ENCODE data around the gene FNBP1L. TPM values are rescaled to one million over a fixed set of nuclear protein-coding genes. Genes with fewer than 3 reads are reported as not detected.

FNBP1L gene
- total and polyA plus RNA-seq, 2 donors (not counting 1 experiment from before 2014, with no cell fraction given), result 0.86 to 5.4 TPM

- WGBS (ENCODE audit: insufficient coverage), result 97% methylated on average over 22 of the region's 23 CpGs
- Histone ChIP-seq H3K9ac (ENCODE audit: low read length) (no peak overlapping the region), H3K4me1 (ENCODE audit: control insufficient read depth in 2 of 2, insufficient read depth in 2 of 2, low read length in 2 of 2) (no peaks in the 10 kb centered on the region), H4K20me1 (ENCODE audit: control insufficient read depth, insufficient read depth, low read length, poor library complexity, severe bottlenecking) (no peaks in the 10 kb centered on the region), H3K4me2 (replicated peaks; ENCODE audit: low read depth, low read length, poor library complexity, severe bottlenecking) (no peak overlapping the region), H3K27ac (ENCODE audit: low read length in 2 of 2) (no peak overlapping the region), H3K4me3 (ENCODE audit: control extremely low read depth in 1 of 5, extremely low read depth in 1 of 5, insufficient read depth in 1 of 5, low read depth in 2 of 5, low read length in 4 of 5) (no peak overlapping the region), H3K79me2 (ENCODE audit: control insufficient read depth, insufficient read depth, low read length) (no peaks in the 10 kb centered on the region), H3K36me3 (replicated peaks in 1 of 2; ENCODE audit: control extremely low read depth in 1 of 2, control insufficient read depth in 1 of 2, extremely low read depth in 1 of 2, insufficient read depth in 2 of 2, low read length in 1 of 2) (peaks cover 0 to 53% of the 10 kb centered on the region in 2 experiments), H3K27me3 (replicated peaks in 1 of 4; ENCODE audit: control extremely low read depth in 1 of 4, control insufficient read depth in 3 of 4, insufficient read depth in 4 of 4, low read length in 3 of 4) (no peaks in the 10 kb centered on the region), H2AFZ (ENCODE audit: insufficient read depth, low read depth, low read length, poor library complexity, severe bottlenecking) (no peak overlapping the region), H3K9me3 (ENCODE audit: control extremely low read depth in 1 of 3, control insufficient read depth in 2 of 3, insufficient read depth in 1 of 3, low read length in 2 of 3) (no peaks in the 10 kb centered on the region)
- ChIA-PET POLR2A (interaction anchor here (0.7 kb wide), 1 partner anchor 504 kb away, joined by 3 read pairs; no protein-coding TSS in a partner anchor), CTCF (no interaction called here)
- H3K9me3 Mint-ChIP-seq (ENCODE audit: insufficient read depth), result no peaks in the 10 kb centered on the region
- H3K4me1 Mint-ChIP-seq, result no peaks in the 10 kb centered on the region
- intact Hi-C loops (cut with micrococcal nuclease), result no loop called here
- H3K4me3 Mint-ChIP-seq, result no peak overlapping the region
- TF ChIP-seq EZH2 (IDR thresholded peaks at IDR 0.05; ENCODE audit: borderline replicate concordance, insufficient read depth, low read depth, low read length, poor library complexity, severe bottlenecking) (no peak), CTCF (IDR thresholded peaks at IDR 0.05) (no peak)
- DNase-seq (no peak), ATAC-seq (ENCODE audit: low read depth) (no peak)
- no peak overlapping the region for H3K27ac Mint-ChIP-seq
- H3K27me3 Mint-ChIP-seq, result no peaks in the 10 kb centered on the region
Measured at GRCh38 chr1:93581917-93582850, 134.3 kb downstream of the FNBP1L start.
